SH-SY5Y (cell line): Measurements from ENCODE around the gene GRIK1.

Experiments
- GATA2 ChIP-seq: IDR thresholded peaks from 2 replicates; pipeline ENCODE4 v1.6.1; 2011; ENCODE audit warnings: mild to moderate bottlenecking, low read depth, low read length
- GATA3 ChIP-seq: IDR thresholded peaks from 2 replicates; pipeline ENCODE4 v1.6.1; 2011; ENCODE audit warnings: low read depth, mild to moderate bottlenecking, low read length, moderate library complexity

DNA sequence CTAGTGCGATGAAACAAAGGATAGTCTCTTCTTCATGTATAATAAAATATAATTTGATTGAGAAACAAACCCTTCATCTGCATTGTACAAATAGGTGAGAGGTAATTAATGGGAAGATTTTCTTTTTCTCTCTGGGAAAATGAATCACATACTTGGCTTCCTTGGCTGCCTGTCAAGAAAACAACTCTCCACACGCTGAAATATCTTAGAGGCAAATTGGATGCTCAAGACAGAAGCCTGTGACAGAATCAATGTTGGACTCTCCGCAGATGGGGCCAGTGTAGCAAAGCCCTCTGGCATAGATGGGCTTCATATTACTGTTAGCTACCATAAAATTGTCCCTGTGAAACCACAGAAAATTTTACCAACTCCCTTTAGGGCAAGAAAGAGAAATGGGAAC, 186.6 kb downstream of the GRIK1 start:
- TF ChIP-seq GATA2 = no peak
- TF ChIP-seq GATA3 = no peak
